ENCODE measurements around the gene MOCOS. TPM values are rescaled to one million over a fixed set of nuclear protein-coding genes. Genes with fewer than 3 reads are reported as not detected.

The MOCOS gene
- total and polyA plus RNA-seq, 2 donors from 2014 or later = 1.1 to 5.8 TPM

- Histone ChIP-seq H3K36me3 (ENCODE audit: control insufficient read depth in 2 of 3, insufficient read depth in 3 of 3, low read length in 3 of 3) (peaks cover 7 to 37% (median 23%) of the 10 kb centered on the region in 3 donors), H3K4me1 (ENCODE audit: control insufficient read depth in 2 of 3, insufficient read depth in 2 of 3, low read depth in 1 of 3, low read length in 3 of 3) (no peaks in the 10 kb centered on the region), H3K9me3 (ENCODE audit: control insufficient read depth in 2 of 3, insufficient read depth in 1 of 3, low read length in 3 of 3) (no peaks in the 10 kb centered on the region), H3K27ac (ENCODE audit: low read depth in 2 of 2, low read length in 2 of 2) (no peak overlapping the region), H3K27me3 (ENCODE audit: control insufficient read depth, insufficient read depth, low read length) (no peaks in the 10 kb centered on the region), H3K4me3 (ENCODE audit: low read length in 3 of 3) (no peak overlapping the region), H3K9ac (ENCODE audit: low read length in 3 of 3) (no peak overlapping the region)
- FAIRE-seq (no peak), DNase-seq (no peak)
- TF ChIP-seq CTCF (IDR thresholded peaks at IDR 0.05; ENCODE audit: borderline replicate concordance, extremely low read depth, insufficient read depth) = no peak
- intact Hi-C loops (cut with DNase I) = no loop called here
Observed at GRCh38 chr18:36169938-36170337, 17.4 kb upstream of the MOCOS start.

- Histone ChIP-seq H3K9me3 (ENCODE audit: control insufficient read depth in 2 of 3, insufficient read depth in 1 of 3, low read length in 3 of 3) (no peaks in the 10 kb centered on the region), H3K27ac (ENCODE audit: low read depth in 2 of 2, low read length in 2 of 2) (no peak overlapping the region), H3K4me1 (ENCODE audit: control insufficient read depth in 2 of 3, insufficient read depth in 2 of 3, low read depth in 1 of 3, low read length in 3 of 3) (no peaks in the 10 kb centered on the region), H3K27me3 (ENCODE audit: control insufficient read depth, insufficient read depth, low read length) (no peaks in the 10 kb centered on the region), H3K36me3 (ENCODE audit: control insufficient read depth in 2 of 3, insufficient read depth in 3 of 3, low read length in 3 of 3) (peaks cover 2 to 26% (median 18%) of the 10 kb centered on the region in 3 donors), H3K9ac (ENCODE audit: low read length in 3 of 3) (no peak overlapping the region), H3K4me3 (ENCODE audit: low read length in 3 of 3) (no peak overlapping the region)
- DNase-seq (no peak), FAIRE-seq (no peak)
- intact Hi-C loops (cut with DNase I) = no loop called here
- TF ChIP-seq CTCF (IDR thresholded peaks at IDR 0.05; ENCODE audit: borderline replicate concordance, extremely low read depth, insufficient read depth) = no peak
Observed at GRCh38 chr18:36175481-36175880, 11.8 kb upstream of the MOCOS start.

GRCh38 chr18:36176177-36176584 lies 11.1 kb upstream of the MOCOS start:
- intact Hi-C loops (cut with DNase I) = no loop called here
- Histone ChIP-seq H3K4me1 (ENCODE audit: control insufficient read depth in 2 of 3, insufficient read depth in 2 of 3, low read depth in 1 of 3, low read length in 3 of 3) (no peaks in the 10 kb centered on the region), H3K27me3 (ENCODE audit: control insufficient read depth, insufficient read depth, low read length) (no peaks in the 10 kb centered on the region), H3K4me3 (ENCODE audit: low read length in 3 of 3) (no peak overlapping the region), H3K36me3 (ENCODE audit: control insufficient read depth in 2 of 3, insufficient read depth in 3 of 3, low read length in 3 of 3) (peaks cover 2 to 19% (median 18%) of the 10 kb centered on the region in 3 donors), H3K9me3 (ENCODE audit: control insufficient read depth in 2 of 3, insufficient read depth in 1 of 3, low read length in 3 of 3) (no peaks in the 10 kb centered on the region), H3K9ac (ENCODE audit: low read length in 3 of 3) (no peak overlapping the region), H3K27ac (ENCODE audit: low read depth in 2 of 2, low read length in 2 of 2) (no peak overlapping the region)
- no peak for FAIRE-seq
- no peak for TF ChIP-seq CTCF (IDR thresholded peaks at IDR 0.05; ENCODE audit: borderline replicate concordance, extremely low read depth, insufficient read depth)
- DNase-seq = no peak

- no peaks in the 10 kb centered on the region for H3K27me3 ChIP-seq (ENCODE audit: control insufficient read depth, insufficient read depth, low read length)
- TF ChIP-seq CTCF (IDR thresholded peaks at IDR 0.05; ENCODE audit: borderline replicate concordance, extremely low read depth, insufficient read depth) = no peak
- no peak for FAIRE-seq
- no peak overlapping the region for H3K9ac ChIP-seq (ENCODE audit: low read length in 3 of 3)
- intact Hi-C loops (cut with DNase I) = no loop called here
- no peaks in the 10 kb centered on the region for H3K4me1 ChIP-seq (ENCODE audit: control insufficient read depth in 2 of 3, insufficient read depth in 2 of 3, low read depth in 1 of 3, low read length in 3 of 3)
- no peak for DNase-seq
- H3K4me3 ChIP-seq (ENCODE audit: low read length in 3 of 3) = no peak overlapping the region
- H3K9me3 ChIP-seq (ENCODE audit: control insufficient read depth in 2 of 3, insufficient read depth in 1 of 3, low read length in 3 of 3) = no peaks in the 10 kb centered on the region
- peaks cover 2 to 16% (median 14%) of the 10 kb centered on the region in 3 donors for H3K36me3 ChIP-seq (ENCODE audit: control insufficient read depth in 2 of 3, insufficient read depth in 3 of 3, low read length in 3 of 3)
- H3K27ac ChIP-seq (ENCODE audit: low read depth in 2 of 2, low read length in 2 of 2) = no peak overlapping the region
Observed at GRCh38 chr18:36176711-36177110, 10.6 kb upstream of the MOCOS start.
